DND-41 (cell line): ENCODE results near the gene PLXNC1.

Experiments
- ATAC-seq: fragments of 200-7000 bp; cut with Tn5 transposase; 3 replicates; pipeline ENCODE4 v1.9.1; 2021; ENCODE audit warnings: low read depth; ENCODE audit not compliant: insufficient read depth
- DNase-seq: peaks from one replicate; pipeline ENCODE4 v3.0.0-alpha.2; 2020
- H2AFZ ChIP-seq: 2 replicates; pipeline ENCODE4 v1.6.0; 2012; ENCODE audit warnings: low read depth, low read length
- H3K27ac ChIP-seq: 2 replicates; pipeline ENCODE4 v1.5.1; 2012; ENCODE audit warnings: low read length, inconsistent platforms
- H3K27me3 ChIP-seq: fragments of 200-600 bp; sonication (generic); 2 replicates; pipeline ENCODE4 v1.6.0; 2012; ENCODE audit warnings: low read length, mild to moderate bottlenecking, inconsistent platforms; ENCODE audit not compliant: insufficient read depth, poor library complexity
- H3K36me3 ChIP-seq: 2 replicates; pipeline ENCODE4 v1.5.1; 2012; ENCODE audit warnings: low read length, inconsistent platforms; ENCODE audit not compliant: insufficient read depth
- H3K4me1 ChIP-seq: 2 replicates; pipeline ENCODE4 v1.5.1; 2012; ENCODE audit warnings: mild to moderate bottlenecking, low read length; ENCODE audit not compliant: insufficient read depth
- H3K4me2 ChIP-seq: 2 replicates; pipeline ENCODE4 v1.6.0; 2012; ENCODE audit warnings: mild to moderate bottlenecking, moderate library complexity, low read length, inconsistent platforms; ENCODE audit not compliant: insufficient read depth
- H3K4me3 ChIP-seq, 2 experiments: fragments of 200-600 bp in 1 of 2; shearing (Covaris generic) in 1 of 2; 2 replicates each; pipeline ENCODE4 v1.5.1; 2012 to 2016; ENCODE audit warnings: inconsistent platforms in 2 of 2, low read length in 2 of 2, mild to moderate bottlenecking in 2 of 2, low read depth in 1 of 2, moderate library complexity in 1 of 2
- H3K79me2 ChIP-seq: 2 replicates; pipeline ENCODE4 v1.6.0; 2012; ENCODE audit warnings: low read length, inconsistent platforms; ENCODE audit not compliant: insufficient read depth
- H3K9ac ChIP-seq: 2 replicates; pipeline ENCODE4 v1.6.0; 2012; ENCODE audit warnings: low read depth, mild to moderate bottlenecking, inconsistent platforms, low read length, moderate library complexity
- H3K9me3 ChIP-seq: 2 replicates; pipeline ENCODE4 v1.5.1; 2012; ENCODE audit warnings: low read length, moderate library complexity, mild to moderate bottlenecking, inconsistent platforms; ENCODE audit not compliant: insufficient read depth, severe bottlenecking
- H4K20me1 ChIP-seq: 2 replicates; pipeline ENCODE4 v1.6.0; 2012; ENCODE audit warnings: low read length; ENCODE audit not compliant: insufficient read depth
- CTCF ChIP-seq: IDR thresholded peaks from 2 replicates; pipeline ENCODE4 v1.5.1; 2012; ENCODE audit warnings: borderline replicate concordance, low read length, moderate library complexity, mild to moderate bottlenecking; ENCODE audit not compliant: poor library complexity, severe bottlenecking; ENCODE audit errors: extremely low read depth
- EZH2 ChIP-seq: IDR thresholded peaks from 3 replicates; pipeline ENCODE4 v1.6.1; 2012; ENCODE audit warnings: borderline replicate concordance, low read depth, mild to moderate bottlenecking, moderate library complexity, low read length, inconsistent platforms; ENCODE audit not compliant: severe bottlenecking

Gene PLXNC1

GRCh38 chr12:94200695-94201094 is 52.3 kb downstream of the PLXNC1 start:
- H3K9ac ChIP-seq, result no peak overlapping the region
- H3K36me3 ChIP-seq, result no peaks in the 10 kb centered on the region
- no peaks in the 10 kb centered on the region for H3K27me3 ChIP-seq
- ATAC-seq (no peak), DNase-seq (no peak)
- H4K20me1 ChIP-seq, result no peaks in the 10 kb centered on the region
- no peaks in the 10 kb centered on the region for H3K9me3 ChIP-seq
- no peaks in the 10 kb centered on the region for H3K79me2 ChIP-seq
- no peak overlapping the region for H3K4me3 ChIP-seq
- no peak overlapping the region for H3K27ac ChIP-seq
- no peak for TF ChIP-seq CTCF
- H3K4me2 ChIP-seq, result no peak overlapping the region
- no peak overlapping the region for H2AFZ ChIP-seq
- H3K4me1 ChIP-seq, result peaks cover 8% of the 10 kb centered on the region

GRCh38 chr12:94202245-94203180 is 54.1 kb downstream of the PLXNC1 start:
- H3K9me3 ChIP-seq, result no peaks in the 10 kb centered on the region
- DNase-seq, result peak; percentile 52
- no peaks in the 10 kb centered on the region for H3K79me2 ChIP-seq
- peaks cover 8% of the 10 kb centered on the region for H3K4me1 ChIP-seq
- H3K4me2 ChIP-seq, result no peak overlapping the region
- no peaks in the 10 kb centered on the region for H3K36me3 ChIP-seq
- H3K27me3 ChIP-seq, result no peaks in the 10 kb centered on the region
- no peak for TF ChIP-seq CTCF
- TF ChIP-seq EZH2, result no peak
- H2AFZ ChIP-seq, result no peak overlapping the region
- no peak overlapping the region for H3K27ac ChIP-seq
- H4K20me1 ChIP-seq, result no peaks in the 10 kb centered on the region
- ATAC-seq, result peak; percentile 81
- no peak overlapping the region for H3K4me3 ChIP-seq
- H3K9ac ChIP-seq, result no peak overlapping the region

- Histone ChIP-seq H3K4me1 (peaks cover 8% of the 10 kb centered on the region), H3K27ac (no peak overlapping the region), H3K4me3 (no peak overlapping the region), H3K4me2 (no peak overlapping the region), H2AFZ (no peak overlapping the region), H3K9me3 (no peaks in the 10 kb centered on the region), H3K27me3 (no peaks in the 10 kb centered on the region), H3K9ac (no peak overlapping the region), H3K36me3 (no peaks in the 10 kb centered on the region), H4K20me1 (no peaks in the 10 kb centered on the region), H3K79me2 (no peaks in the 10 kb centered on the region)
- DNase-seq (no peak), ATAC-seq (no peak)
- TF ChIP-seq EZH2 (no peak), CTCF (no peak)
Measured at GRCh38 chr12:94203181-94203546, 54.8 kb downstream of the PLXNC1 start.

GRCh38 chr12:94203796-94204195 is 55.4 kb downstream of the PLXNC1 start:
- no peaks in the 10 kb centered on the region for H3K79me2 ChIP-seq

More at GRCh38 chr12:94203796-94204195, 55.4 kb downstream of the PLXNC1 start:
- no peak overlapping the region for H3K27ac ChIP-seq
- peaks cover 8% of the 10 kb centered on the region for H3K4me1 ChIP-seq
- no peak for DNase-seq
- H3K4me2 ChIP-seq, result no peak overlapping the region
- H3K9ac ChIP-seq, result no peak overlapping the region
- H3K4me3 ChIP-seq, result no peak overlapping the region
- no peak for ATAC-seq
- H4K20me1 ChIP-seq, result no peaks in the 10 kb centered on the region
- no peaks in the 10 kb centered on the region for H3K27me3 ChIP-seq
- H3K36me3 ChIP-seq, result no peaks in the 10 kb centered on the region
- H2AFZ ChIP-seq, result no peak overlapping the region
- TF ChIP-seq EZH2 (no peak), CTCF (no peak)
- H3K9me3 ChIP-seq, result no peaks in the 10 kb centered on the region
